GM21390 (cell line): Measurements from ENCODE around the gene OR6C1.
"Not testable (repeated sequence)": the region's sequence is repeated elsewhere in the genome, so short reads cannot be mapped to it uniquely, and the experiment has no call there.

Experiments used
- ATAC-seq: cut with Tn5 transposase; IDR thresholded peaks from one replicate; pipeline ENCODE4 v1.9.1; 2021; ENCODE audit not compliant: unreplicated experiment

OR6C1 gene

GRCh38 chr12:55314043-55314442 is at the start of gene OR6C1:
OR6C1 (plus strand) TSS chr12:55314343; CDS start chr12:55320600, 6,257 bp downstream.
- no peak for ATAC-seq

GRCh38 chr12:55280991-55281390 is 33.2 kb upstream of the OR6C1 start:
- no peak for ATAC-seq

GRCh38 chr12:55289999-55290398 is 24.1 kb upstream of the OR6C1 start:
- no peak for ATAC-seq

GRCh38 chr12:55296469-55296868 is 17.7 kb upstream of the OR6C1 start, which contains the start of gene OR6C6:
OR6C6 (minus strand) TSS chr12:55296569; CDS start chr12:55295232, 1,337 bp downstream.
- no peak for ATAC-seq

- no peak for ATAC-seq
Measured at GRCh38 chr12:55320201-55320600, 6.1 kb downstream of the OR6C1 start.

DNA sequence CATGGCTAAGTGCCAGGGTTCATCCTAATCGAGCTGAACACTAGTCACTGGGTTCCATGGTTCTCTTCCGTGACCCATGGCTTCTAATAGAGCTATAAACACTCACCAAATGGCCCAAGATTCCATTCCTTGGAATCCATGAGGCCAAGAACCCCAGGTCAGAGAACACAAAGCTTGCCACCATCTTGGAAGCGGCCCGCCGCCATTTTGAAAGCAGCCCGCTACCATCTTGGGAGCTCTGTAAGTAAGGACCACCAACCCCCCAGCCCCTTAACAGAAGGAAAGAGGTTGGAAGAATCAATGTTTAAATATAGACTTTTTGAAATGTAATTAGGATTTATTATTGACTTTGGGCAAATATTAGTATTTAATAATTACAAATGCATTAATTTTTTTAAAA is 11.7 kb downstream of the OR6C1 start:
- not testable (repeated sequence) for ATAC-seq

- no peak for ATAC-seq
Measured at GRCh38 chr12:55330446-55330845, 16.3 kb downstream of the OR6C1 start, which contains the start of gene OR6C3. OR6C3 (plus strand) TSS chr12:55330746; CDS start chr12:55331701, 955 bp downstream.

DNA sequence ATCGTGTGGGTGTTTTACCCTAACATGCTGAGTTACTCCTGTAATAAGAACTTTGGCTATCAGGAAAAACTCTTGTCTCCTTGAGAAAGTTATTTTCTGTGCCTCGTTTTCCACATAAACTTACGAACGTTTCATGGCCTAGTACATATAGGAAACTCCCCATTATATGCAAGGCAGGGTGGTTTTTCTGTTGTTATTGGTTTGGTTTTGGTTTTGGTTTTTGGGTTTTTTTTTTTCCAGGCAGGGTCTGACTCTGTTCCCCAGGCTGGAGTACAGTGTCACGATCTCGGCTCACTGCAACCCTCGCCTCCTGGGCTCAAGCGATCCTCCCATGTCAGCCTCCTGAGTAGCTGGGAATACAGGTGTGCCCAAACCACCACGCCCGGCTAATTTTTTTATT is 21.9 kb downstream of the OR6C1 start:
- no peak for ATAC-seq

DNA sequence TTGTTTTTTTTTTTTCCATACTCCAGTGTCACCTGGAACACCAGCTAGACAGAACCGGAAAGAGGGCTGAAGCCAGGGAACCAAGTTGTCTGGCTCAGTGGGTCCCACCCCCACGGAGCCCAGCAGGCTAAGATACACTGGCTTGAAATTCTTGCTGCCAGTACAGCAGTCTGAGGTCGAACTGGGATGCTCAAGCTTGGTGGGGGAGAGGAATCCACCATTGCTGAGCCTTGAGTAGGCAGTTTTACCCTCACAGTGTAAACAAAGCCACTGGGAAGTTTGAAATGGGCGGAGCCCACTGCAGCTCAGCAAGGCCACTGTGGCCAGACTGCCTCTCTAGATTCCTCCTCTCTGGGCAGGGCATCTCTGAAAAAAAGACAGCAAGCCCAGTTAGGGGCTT is 41.2 kb downstream of the OR6C1 start:
- ATAC-seq: not testable (repeated sequence)

- ATAC-seq: no peak
Measured at GRCh38 chr12:55362675-55363074, 48.5 kb downstream of the OR6C1 start, which contains the start of gene OR6C75. OR6C75 (plus strand) TSS chr12:55362975; CDS start chr12:55365111, 2,136 bp downstream.

GRCh38 chr12:55365086-55365485 is 50.9 kb downstream of the OR6C1 start:
- no peak for ATAC-seq
